D721Med (cell line): ENCODE measurements around the gene ARFGEF2.

Experiments
- DNase-seq: peaks from one replicate; pipeline ENCODE4 v3.0.0; 2011; ENCODE audit warnings: low spot score; ENCODE audit not compliant: insufficient read length
- FAIRE-seq: peaks from 2 replicates; lab custom pipeline; 2011; peaks lifted over from hg19 to GRCh38; lab: Jason Lieb, UNC
- CTCF ChIP-seq: IDR thresholded peaks from 2 replicates; pipeline ENCODE4 v1.5.1; 2012; ENCODE audit warnings: mild to moderate bottlenecking, control low read depth; ENCODE audit not compliant: insufficient read depth; ENCODE audit errors: missing control alignments

ARFGEF2 gene

GRCh38 chr20:48891235-48892048 lies 30.1 kb upstream of the ARFGEF2 start:
- no peak for FAIRE-seq
- no peak for DNase-seq
- no peak for TF ChIP-seq CTCF

GRCh38 chr20:48892049-48892470 lies 29.5 kb upstream of the ARFGEF2 start:
- no peak for DNase-seq
- TF ChIP-seq CTCF: no peak
- no peak for FAIRE-seq

GRCh38 chr20:48892891-48893290 lies 28.6 kb upstream of the ARFGEF2 start:
- no peak for TF ChIP-seq CTCF
- no peak for DNase-seq
- FAIRE-seq: no peak

- FAIRE-seq: no peak
- DNase-seq: no peak
- TF ChIP-seq CTCF: no peak
These were observed 28.1 kb upstream of the ARFGEF2 start for GRCh38 chr20:48893374-48893773.

- no peak for TF ChIP-seq CTCF
- DNase-seq (no peak), FAIRE-seq (no peak)
These were observed 24.1 kb upstream of the ARFGEF2 start for GRCh38 chr20:48897305-48898010.

GRCh38 chr20:48898210-48898609 lies 23.3 kb upstream of the ARFGEF2 start:
- no peak for TF ChIP-seq CTCF
- FAIRE-seq (no peak), DNase-seq (no peak)

- no peak for FAIRE-seq
- DNase-seq: no peak
- no peak for TF ChIP-seq CTCF
These were observed 22.5 kb upstream of the ARFGEF2 start for GRCh38 chr20:48898896-48899530.
